HG03442 (cell line): ENCODE results near the gene TMEM271.
"Not testable (repeated sequence)": the region's sequence is repeated elsewhere in the genome, so short reads cannot be mapped to it uniquely, and the experiment has no call there.

Source experiments
- ATAC-seq: cut with Tn5 transposase; IDR thresholded peaks from one replicate; pipeline ENCODE4 v1.9.1; 2021; ENCODE audit warnings: mild to moderate bottlenecking, moderate library complexity; ENCODE audit not compliant: unreplicated experiment

Gene TMEM271

GRCh38 chr4:610411-611261, 34.5 kb upstream of the TMEM271 start:
- ATAC-seq = no peak

DNA sequence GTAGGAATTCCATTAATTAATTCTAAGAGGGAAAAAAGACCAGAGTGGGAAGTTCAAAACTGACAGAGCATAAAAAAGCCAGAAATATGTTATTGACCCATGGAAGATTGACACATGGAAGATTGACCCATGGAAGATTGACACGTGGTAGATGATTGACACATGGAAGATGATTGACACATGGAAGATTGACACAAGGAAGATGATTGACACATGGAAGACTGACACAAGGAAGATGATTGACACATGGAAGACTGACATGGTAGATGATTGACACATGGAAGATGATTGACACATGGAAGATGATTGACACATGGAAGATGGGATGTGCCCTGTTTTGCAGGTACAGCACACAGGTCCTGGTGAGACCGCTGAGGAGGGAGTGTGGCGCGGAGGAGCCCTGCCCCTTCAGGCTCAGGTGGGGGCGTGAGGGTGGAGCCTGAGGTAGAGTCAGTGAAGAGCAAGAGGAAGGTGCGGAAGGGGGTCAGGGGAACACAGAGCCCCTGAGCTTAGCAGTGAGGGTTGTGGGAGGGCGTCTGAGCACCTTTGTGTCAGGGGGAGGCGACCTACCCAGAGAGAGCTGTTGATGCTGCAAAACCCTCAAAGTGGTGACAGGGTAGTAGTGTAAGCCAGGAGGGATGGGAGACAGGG, 33.4 kb upstream of the TMEM271 start:
- no peak for ATAC-seq

DNA sequence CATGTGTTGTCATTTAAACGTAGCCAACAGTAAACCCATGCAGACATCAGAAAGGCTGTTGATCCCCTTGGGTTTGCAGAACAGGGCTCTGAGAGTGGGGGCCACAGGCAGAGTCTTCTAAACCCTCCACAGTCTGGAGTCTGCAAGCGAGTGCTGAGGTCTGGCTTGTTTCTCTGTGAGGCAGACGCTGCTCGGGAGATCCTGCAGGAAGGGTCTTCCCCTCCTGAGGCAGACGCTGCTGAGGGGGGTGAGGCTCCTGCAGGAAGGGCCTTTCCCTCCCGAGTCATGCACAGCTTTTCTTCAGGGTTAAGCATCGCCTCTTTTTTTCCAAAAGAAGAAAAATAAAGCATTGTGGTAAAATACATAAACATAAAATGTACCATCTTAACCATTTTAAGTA, 32.1 kb upstream of the TMEM271 start:
- no peak for ATAC-seq

GRCh38 chr4:605702-606425, 29.8 kb upstream of the TMEM271 start:
- no peak for ATAC-seq

- no peak for ATAC-seq
These were observed 28.0 kb upstream of the TMEM271 start for GRCh38 chr4:604131-604530.

GRCh38 chr4:602559-602942, 26.5 kb upstream of the TMEM271 start:
- ATAC-seq = no peak

DNA sequence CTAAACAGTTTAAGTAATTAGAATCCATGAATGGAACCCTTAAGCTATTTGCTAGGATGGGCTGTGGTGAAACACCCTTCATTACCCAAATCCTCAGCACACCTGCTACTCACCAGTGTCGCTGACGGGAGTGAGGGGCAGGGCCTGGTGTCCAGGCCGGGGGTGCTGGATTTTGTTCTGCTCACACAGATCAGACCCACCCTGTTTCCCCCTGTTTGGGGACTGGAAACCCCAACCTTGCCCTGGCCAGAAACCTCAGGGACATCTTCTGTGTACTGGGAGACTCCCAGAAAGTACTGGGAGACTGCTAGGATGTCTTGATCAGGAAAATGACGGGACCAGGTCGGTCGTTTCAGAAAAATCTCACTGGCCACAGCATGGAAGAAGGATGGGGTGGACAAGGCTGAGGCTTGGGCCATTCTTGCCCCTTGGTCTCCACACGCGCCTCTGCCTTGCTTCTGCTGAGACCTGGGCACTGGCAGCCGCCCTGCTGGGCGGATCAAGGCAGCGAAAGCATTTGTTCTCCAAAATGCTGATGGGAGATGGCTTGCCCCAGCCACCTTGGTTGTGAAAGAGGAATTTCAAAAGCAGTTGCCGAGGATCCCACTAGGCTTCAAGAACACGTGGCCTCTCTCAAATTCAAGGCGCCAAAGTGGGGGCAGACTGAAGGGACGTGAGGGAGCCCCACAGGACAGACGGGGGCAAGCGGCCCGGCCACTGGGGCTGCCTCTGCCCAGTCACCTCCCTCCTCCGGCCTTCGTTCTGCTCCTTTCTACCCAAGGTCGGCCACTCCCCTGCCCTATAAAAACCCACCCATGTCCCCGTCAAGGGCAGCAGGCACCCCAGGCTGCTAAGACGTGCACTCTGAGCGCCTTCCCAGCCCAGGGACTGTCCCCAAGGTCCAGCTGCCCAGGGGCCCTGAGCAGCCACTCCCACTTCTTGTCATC, 25.8 kb upstream of the TMEM271 start:
- no peak for ATAC-seq

DNA sequence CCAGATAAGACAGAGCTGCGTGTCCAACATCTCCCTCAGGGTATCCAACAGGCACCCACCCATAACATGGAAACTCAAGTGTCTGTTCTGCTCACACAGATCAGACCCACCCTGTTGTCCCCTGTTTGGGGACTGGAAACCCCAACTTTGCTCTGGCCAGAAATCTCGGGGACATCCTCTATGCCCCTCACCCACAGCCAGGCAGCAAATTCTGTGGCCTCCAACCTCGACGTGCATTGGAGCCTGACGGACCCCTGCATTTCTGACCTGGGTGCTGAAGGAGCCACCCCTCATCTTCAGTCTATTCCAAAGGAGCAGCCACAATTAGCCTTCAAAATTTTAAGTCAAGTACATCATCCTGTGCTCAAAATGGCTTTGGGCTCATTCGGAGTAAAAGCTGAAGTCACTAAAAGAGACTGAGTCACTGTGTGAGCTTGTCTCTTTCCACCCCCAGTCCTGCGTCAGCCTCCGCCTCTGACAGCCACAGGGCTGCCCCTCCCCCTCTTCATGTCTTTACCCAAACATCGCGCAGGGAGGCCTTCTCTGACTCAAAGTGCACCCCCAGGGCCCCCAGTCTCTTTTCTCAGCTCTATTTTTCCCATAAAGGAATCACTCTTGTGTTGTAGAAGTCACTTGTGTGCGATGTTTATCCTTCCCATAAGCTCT, 24.9 kb upstream of the TMEM271 start:
- ATAC-seq = no peak

DNA sequence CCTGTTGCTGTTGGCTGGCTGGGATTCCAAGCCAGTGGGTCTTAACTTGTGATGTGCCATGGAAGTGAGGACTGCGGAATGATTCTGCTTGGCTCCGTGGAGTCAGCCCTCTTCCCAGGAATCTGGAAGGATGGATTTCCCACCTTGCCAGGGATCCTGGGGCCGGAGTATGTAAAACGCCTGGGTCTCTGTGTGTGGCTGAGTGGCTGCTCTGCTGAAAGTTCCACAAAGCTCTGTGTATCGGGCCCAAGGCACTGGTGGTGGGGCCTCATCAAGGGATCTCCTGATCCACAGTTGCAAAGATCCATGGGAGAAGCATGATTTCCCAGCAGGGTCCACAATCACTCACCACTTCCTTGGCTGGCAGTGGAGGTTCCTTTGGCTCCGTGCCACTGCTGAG, 24.1 kb upstream of the TMEM271 start:
- ATAC-seq = no peak

- no peak for ATAC-seq
These were observed 22.8 kb upstream of the TMEM271 start for GRCh38 chr4:598925-599324.

GRCh38 chr4:592825-593520, 16.9 kb upstream of the TMEM271 start:
- no peak for ATAC-seq

DNA sequence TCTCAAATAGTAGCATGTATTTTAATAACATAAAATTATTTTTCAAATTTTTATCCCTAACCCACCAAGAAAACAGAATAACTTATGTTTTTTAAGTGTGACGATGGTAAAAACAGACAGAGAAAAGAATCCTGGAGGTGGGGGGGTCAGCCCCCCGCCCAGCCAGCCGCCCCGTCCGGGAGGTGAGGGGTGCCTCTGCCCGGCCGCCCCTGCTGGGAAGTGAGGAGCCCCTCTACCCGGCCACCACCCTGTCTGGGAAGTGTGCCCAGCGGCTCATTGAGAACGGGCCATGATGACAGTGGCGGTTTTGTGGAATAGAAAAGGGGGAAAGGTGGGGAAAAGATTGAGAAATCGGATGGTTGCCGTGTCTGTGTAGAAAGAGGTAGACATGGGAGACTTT, 16.1 kb upstream of the TMEM271 start:
- ATAC-seq = not testable (repeated sequence)

DNA sequence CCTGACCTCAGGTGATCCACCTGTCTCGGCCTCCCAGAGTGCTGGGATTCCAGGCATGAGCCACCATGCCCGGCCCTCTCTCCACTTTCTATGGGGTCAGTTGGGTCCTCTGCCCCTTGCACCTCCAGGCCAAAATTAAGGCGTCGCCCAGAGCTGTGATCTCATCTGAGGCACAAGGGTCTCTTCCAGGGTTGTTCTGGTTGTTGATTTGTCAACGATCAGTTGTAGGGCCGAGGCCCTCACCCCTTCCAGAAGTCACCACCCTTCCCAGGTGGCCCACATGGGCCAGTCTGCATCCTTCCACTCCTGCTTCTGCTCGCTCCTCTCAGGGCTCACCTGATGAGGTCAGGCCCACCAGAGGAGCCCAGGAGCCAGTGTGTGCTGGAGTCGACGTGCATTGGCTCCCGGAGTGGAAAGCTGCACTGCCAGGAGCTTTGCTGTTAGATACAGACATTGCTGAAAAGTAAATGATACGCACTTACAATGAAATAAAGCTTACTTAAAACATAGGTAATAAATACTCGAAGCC, 14.3 kb upstream of the TMEM271 start:
- ATAC-seq = no peak

GRCh38 chr4:589219-589963, 13.3 kb upstream of the TMEM271 start:
- ATAC-seq = no peak

- no peak for ATAC-seq
These were observed 12.3 kb upstream of the TMEM271 start for GRCh38 chr4:588351-588849.

DNA sequence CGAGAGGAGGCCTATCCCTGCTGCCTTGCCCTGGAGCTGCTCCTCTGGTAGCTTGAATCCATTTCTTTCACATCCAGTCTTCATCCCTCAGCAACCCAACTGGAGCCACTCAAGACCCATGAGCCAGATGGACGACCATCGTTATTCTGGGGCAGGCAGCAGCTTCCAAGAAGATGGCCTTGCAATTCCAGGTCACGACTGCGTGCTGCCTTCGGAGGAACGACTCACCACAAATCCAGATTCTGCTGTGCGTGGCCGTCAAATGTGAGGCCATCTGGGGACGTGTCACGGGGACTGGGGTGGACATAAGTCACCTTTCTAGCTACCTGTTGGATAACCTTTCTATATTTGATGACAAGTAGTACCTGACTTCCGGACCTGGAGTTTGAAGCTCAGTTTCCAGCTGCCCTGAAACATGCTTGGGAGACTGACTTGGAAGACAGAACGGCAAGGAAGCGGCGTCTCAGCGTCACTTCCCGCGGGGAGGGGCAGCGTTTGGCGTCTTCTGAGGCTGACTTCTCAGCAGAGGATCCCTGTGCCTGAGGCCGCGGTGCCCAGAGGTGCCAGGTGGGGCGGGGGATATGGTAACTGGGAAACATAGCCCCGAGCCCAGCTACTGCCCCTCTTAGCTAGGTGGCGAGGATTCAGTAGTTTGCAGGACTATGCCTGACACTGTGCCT, 11.7 kb upstream of the TMEM271 start:
- ATAC-seq = no peak

GRCh38 chr4:583820-584219, 7.7 kb upstream of the TMEM271 start:
- ATAC-seq = no peak
